NB4 (cell line): Measurements from ENCODE around the gene SLC25A21.

ENCODE experiments used
- TF ChIP-seq, protein P1 (sequence below): IDR thresholded peaks from one replicate; pipeline ENCODE4 v1.5.1; 2012; ENCODE audit warnings: low read depth, low read length
- TF ChIP-seq, protein P2 (sequence below): IDR thresholded peaks from 2 replicates; pipeline ENCODE4 v1.6.1; 2011; ENCODE audit warnings: low read depth, low read length

DNA sequence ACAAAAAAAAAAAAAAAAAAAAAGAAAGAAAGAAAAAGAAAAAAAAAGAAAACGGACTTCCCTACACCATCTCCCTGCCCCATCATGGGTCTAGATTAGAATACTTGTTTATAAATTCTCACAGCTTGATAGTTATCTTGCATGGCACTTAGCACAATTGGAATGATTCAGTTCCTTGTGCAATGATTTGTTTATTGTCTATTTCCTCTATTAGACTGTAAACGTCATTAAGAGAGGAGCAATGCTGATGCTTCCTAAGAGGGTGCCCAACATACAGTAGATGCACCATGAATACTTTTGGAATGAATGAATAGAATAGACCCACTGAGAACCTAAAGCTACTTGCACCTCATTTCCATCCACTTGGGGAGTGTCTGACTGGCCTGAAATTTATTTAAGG, 469.9 kb downstream of the SLC25A21 start:
- TF ChIP-seq, protein P1, sequence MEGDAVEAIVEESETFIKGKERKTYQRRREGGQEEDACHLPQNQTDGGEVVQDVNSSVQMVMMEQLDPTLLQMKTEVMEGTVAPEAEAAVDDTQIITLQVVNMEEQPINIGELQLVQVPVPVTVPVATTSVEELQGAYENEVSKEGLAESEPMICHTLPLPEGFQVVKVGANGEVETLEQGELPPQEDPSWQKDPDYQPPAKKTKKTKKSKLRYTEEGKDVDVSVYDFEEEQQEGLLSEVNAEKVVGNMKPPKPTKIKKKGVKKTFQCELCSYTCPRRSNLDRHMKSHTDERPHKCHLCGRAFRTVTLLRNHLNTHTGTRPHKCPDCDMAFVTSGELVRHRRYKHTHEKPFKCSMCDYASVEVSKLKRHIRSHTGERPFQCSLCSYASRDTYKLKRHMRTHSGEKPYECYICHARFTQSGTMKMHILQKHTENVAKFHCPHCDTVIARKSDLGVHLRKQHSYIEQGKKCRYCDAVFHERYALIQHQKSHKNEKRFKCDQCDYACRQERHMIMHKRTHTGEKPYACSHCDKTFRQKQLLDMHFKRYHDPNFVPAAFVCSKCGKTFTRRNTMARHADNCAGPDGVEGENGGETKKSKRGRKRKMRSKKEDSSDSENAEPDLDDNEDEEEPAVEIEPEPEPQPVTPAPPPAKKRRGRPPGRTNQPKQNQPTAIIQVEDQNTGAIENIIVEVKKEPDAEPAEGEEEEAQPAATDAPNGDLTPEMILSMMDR, result no peak
- TF ChIP-seq, protein P2, sequence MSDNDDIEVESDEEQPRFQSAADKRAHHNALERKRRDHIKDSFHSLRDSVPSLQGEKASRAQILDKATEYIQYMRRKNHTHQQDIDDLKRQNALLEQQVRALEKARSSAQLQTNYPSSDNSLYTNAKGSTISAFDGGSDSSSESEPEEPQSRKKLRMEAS, result no peak
